ENCODE results near the gene XPR1.

The XPR1 gene

GRCh38 chr1:180615493-180616290 is 16.1 kb upstream of the XPR1 start:
- DNase-seq, result no peak

- no peak for DNase-seq
These were observed 15.4 kb upstream of the XPR1 start for GRCh38 chr1:180616439-180616838.

DNA sequence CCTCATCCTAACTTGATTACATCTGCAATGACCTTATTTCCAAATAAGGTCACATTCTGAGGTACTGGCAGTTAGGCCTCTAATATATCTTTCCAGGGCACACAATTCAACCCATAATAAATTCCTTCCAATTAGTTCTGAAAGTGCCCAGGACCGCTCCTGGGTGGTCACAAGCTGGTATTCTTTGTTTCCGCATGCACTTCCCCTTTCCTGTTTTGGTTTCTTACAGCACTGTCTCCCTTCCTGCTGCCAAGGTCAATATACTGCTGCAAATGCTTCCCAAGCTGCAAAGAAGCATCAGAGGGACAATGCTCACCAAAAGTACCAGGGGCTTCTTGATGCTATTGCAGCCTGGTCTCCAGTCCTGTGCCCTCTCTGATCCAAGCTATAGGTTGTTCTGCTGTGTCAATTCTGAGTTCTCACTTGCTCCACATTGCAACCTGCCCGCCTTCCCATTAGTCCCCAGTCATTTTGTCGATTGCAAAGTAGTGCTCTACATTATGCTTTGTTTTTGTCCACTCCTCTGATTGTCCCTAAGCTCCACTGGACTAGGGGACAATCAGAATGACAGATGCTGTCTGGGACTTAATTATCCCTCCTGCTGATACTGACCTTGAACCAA is 13.9 kb upstream of the XPR1 start:
- DNase-seq, result no peak

- no peak for DNase-seq
These were observed 11.2 kb upstream of the XPR1 start for GRCh38 chr1:180620581-180620980.

- no peak for DNase-seq
These were observed 8.9 kb upstream of the XPR1 start for GRCh38 chr1:180622658-180623508.

DNA sequence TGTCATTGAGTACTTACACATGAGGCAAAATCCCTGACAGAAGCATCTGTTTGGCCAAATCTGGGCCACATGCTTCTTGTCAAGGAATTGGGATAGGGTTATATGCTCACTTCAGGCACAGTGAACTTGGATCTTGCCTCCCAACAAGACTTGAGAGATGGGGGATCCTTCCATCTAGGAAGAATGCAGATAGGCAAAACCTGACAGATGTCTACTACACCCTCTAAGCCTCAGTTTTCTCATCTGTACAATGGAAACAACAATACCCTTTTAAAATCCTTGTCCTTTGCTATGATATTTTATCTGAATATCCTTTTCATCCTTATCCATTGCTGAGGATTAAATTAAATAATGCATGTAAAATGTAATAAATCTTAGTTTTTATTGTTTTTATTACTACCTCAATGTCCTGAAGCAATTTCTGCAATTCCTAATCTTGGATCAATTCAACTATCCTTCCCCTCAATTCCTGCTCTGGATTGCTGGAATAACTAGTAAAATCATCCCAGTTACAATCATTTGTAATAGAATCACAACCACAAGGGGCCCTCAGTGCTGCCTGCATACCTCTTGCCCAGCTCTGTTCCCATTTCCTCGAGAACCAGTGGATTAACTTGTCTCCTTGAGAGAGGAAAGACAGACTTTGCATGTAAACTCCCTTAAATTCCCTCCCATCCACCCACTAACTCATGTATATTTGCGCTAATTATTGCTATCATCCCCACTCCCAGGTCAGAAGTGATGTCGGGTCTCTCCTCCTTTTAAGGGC is 8.1 kb upstream of the XPR1 start:
- DNase-seq, result no peak

DNA sequence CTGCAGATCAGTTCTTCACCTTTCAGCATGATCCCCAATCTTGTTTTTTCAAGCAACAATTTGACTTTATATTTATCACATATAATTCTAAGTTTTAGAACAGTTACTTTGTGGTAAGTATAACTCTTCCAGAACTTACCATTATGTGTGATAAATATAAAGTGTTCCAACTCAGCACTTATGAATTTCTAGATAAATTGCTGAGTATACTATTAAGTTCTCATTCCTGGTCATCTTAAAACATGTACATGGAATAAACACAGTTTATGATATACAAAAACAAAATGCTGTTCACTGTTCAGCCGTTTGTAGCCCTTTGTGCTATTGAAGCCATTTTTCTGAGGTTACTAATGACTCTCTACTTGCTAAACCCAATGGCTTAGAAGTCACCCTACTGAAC is 5.1 kb upstream of the XPR1 start:
- DNase-seq, result no peak

- DNase-seq, result no peak
These were observed 4.4 kb upstream of the XPR1 start for GRCh38 chr1:180627411-180627810.

- no peak for DNase-seq
These were observed 3.2 kb upstream of the XPR1 start for GRCh38 chr1:180628646-180629045.

DNA sequence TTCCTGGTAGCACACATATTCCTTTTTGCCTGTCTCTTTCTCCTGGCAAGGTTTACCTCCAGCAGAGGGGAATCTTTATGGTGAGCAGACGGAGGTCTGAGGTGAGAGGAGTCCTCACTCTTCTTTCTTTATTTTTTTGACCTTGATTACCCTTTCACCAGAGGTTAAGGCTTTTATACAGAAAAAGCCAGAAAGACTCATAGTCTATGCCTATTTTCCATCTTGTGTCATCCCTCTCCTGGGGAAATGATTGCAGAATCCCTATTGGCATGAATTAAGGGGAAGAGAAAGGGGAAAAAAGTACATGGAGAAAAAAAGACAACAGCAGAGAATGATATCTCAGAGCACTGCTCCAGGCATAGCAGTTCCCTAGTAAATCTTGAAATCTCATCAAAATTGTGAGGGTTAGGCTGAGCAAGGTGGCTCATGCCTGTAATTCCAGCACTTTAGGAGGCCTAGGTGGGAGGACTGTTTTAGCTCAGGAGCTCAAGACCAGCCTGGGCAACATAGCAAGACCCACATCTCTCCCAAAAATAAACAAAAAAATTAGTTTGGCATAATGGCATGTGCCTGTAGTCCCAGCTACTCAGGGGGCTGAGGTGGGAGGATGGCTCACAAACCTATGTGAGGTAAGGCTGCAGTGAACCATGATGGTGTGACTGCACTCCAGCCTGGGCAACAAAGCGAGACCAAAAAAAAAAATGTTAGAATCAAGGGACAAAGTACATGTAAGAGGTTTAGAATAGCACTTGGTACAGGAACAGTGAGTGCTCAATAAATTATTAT is 1.2 kb upstream of the XPR1 start:
- no peak for DNase-seq

- DNase-seq, result no peak
These were observed 542 bp upstream of the XPR1 start for GRCh38 chr1:180631194-180631765.

DNA sequence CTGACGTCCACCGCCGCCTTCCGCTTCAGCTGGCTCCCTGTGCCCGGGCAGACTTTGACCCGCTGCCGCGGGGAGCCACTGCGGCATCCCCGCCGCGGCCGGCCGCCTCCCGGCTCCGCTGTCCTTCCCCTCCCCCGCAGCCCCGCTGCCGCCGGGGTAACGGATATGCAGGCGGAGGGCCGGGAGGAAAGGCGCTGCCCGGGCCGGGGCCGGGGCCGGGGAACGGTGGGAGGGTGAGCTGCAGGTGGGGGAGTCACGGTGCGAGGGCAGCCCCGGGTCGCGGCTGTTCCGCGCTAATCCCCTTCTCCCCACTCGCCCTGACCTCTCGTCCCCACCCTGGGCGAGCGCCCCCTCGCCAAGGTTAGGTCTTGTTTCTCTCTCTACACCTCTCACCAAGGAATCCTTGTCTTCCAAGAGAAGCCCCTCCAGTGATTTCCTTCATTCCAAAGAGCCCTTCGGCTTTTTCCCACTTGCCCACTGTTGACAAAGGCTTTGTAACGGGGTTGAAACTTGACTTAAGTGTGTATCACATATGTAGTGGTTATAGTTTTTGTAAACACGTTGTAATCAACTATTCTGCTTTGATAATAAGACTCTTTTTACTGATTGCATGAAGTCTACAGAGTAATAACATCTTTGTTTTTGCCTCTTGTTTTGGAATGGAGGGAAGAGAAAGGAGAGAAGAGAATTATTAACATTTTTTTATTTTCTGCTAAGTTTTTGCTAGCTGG is 669 bp downstream of the XPR1 start:
- peak; percentile 30 for DNase-seq

DNA sequence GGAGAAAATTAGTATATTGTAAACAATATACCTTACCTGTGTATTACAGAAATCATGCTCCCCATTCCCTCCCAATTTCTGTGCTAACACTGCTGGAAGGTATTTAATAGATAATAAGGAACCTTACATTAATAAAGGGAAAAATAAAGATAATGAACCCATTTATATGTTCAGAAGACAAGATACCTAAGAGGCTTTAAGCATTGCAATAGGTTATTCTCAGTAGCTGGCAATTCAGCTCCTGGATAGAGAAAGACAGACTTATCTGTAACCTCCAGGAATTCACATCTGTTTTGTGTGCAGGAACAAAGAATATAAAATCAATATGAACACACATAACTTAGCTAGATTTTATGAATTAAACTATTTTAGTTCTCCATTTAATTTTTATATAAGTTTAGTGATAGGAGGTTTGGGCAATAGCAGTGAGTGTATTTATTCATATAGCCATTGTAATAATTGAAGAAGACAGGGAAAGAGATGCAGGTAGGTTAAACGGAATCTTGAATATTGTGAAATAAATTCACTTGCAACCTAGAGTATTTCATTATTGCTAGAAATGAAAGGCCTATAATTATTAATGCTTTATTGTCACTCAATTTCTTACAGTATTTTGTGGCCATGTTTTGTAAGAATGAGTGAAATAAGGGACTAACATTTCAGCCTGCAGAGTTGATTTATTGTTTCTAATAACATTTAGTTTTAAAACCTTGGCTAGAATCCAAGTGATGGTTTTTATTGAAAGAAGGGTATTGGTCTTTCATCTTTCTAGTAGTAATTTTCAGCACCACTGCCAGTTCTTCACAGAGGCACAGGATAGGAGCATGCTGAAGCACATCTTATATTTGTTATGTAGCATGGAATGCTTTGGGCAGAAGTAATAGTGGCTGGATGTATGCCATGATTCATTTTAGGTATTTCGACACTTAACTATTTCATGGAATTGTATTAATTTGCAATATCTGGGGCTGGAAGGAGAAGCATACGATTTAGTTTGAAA is 1.5 kb downstream of the XPR1 start:
- no peak for DNase-seq

DNA sequence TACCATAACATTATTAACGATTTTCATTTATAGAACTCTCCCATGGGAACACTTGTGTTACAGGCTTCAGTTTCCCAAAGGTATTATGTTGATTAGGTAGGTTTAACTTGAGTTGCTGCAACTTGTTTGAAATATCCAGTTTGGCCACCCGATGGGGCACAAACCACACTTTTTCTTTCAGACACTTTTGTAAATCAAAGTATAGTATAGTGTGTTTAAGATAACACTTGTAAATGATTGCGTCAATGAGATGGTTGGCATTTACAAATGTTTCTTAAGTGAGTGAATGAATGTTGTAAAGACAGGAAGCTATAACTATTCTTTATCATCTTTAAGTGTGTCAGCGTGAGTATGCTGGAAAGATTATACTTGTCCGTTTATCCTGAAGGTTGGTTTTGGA is 4.3 kb downstream of the XPR1 start:
- DNase-seq, result no peak

GRCh38 chr1:180639871-180640270 is 8.0 kb downstream of the XPR1 start:
- no peak for DNase-seq

GRCh38 chr1:180640531-180640949 is 8.7 kb downstream of the XPR1 start:
- DNase-seq, result no peak

- DNase-seq, result no peak
These were observed 9.8 kb downstream of the XPR1 start for GRCh38 chr1:180641662-180642061.

GRCh38 chr1:180642781-180643180 is 11.0 kb downstream of the XPR1 start:
- no peak for DNase-seq

DNA sequence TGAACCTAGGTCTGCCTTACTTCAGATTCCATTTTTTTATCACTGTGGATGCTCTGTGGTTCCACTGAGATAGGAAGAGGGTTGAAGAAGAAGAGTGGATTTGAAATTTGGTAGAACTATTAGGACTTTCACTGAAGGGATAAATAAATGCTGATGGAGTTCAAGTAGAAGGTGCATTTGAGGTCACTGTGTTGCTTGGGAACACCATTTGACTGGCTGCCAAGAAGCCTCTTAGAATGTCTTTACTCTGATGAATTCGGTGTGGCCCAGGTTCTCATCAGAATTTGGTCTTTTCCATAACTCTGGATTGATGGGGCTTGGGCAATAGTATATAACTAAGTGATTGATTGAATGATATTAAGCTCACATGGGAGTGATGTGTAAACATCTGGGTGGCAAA is 11.9 kb downstream of the XPR1 start:
- no peak for DNase-seq

All from CD4-positive, alpha-beta T cell treated with Interleukin-4 for 4 hours (primary cell).